ENCODE measurements around the gene MBD3L3. TPM values are rescaled to one million over a fixed set of nuclear protein-coding genes. Genes with fewer than 3 reads are reported as not detected.
A peak's percentile ranks its signal among the peaks of the same experiment; 100 is the strongest.
"Not testable (repeated sequence)": the region's sequence is repeated elsewhere in the genome, so short reads cannot be mapped to it uniquely, and the experiment has no call there.

The MBD3L3 gene
- total RNA-seq, 3 donors from 2014 or later (not counting 1 experiment from before 2014, with no cell fraction given) = not detected

DNA sequence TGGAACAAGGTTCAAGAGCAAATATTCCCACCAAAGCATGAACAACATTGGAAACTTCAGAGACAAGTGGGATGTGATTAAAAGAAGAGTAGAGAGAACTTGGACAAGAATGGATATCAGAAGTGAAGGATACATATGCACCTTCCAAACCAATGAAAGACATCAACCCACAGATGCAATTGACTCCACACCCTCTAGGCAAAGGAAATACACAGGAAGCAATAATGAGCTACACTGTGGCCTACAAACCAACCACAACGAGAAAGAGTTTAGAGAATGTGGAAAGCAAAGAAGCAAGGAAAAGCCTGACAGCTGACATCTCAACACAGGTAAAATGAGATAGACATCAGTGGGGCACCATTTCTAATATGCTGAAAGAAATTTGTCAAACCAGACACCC, 29.7 kb downstream of the MBD3L3 start:
- H3K27ac Mint-ChIP-seq; H3K9me3 ChIP-seq (ENCODE audit: control insufficient read depth, insufficient read depth, low read length); H3K4me3 ChIP-seq (ENCODE audit: low read length); H3K4me1 ChIP-seq (ENCODE audit: control insufficient read depth, insufficient read depth, low read length); H3K27me3 Mint-ChIP-seq (ENCODE audit: low read depth in 2 of 2); H3K27me3 ChIP-seq (ENCODE audit: control insufficient read depth, insufficient read depth, low read length); H3K36me3 ChIP-seq (ENCODE audit: control insufficient read depth, insufficient read depth, low read length); H3K36me3 Mint-ChIP-seq; H3K9me3 Mint-ChIP-seq; DNase-seq; H3K27ac ChIP-seq (ENCODE audit: low read length); intact Hi-C loops (cut with micrococcal nuclease); H3K4me3 Mint-ChIP-seq; H3K4me1 Mint-ChIP-seq: not testable (repeated sequence)
- peak in 1 of 3 donors; percentile 42 for ATAC-seq
- WGBS (ENCODE audit: insufficient coverage) = no CpG with 5 or more reads among the region's 1 CpG

DNA sequence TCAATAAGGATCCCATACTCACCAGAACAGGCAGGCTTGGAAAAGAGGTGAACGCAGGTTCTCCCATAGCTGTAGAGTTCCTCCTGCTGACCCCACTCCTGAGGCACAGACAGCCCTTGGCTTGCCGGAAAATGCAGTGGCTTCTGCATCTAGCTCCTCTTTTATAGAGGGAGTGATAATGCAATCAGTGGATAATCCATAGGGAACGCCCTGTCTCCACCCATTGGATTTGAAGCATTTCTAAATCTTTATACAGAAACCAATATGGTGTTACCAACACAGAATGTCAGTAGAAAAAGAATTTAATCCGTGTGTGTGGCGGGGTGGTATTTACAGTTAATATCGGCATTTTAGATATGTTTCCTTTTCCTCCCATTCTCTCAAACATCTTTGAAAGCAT, 37.1 kb downstream of the MBD3L3 start, which contains the start of gene MBD3L2B:
MBD3L2B (minus strand) TSS at position 101 of the 400 bp plus-strand sequence; CDS start at position 67, 34 bp downstream.
- H3K27me3 Mint-ChIP-seq (ENCODE audit: low read depth in 2 of 2); H3K36me3 ChIP-seq (ENCODE audit: control insufficient read depth, insufficient read depth, low read length); H3K36me3 Mint-ChIP-seq; H3K27ac Mint-ChIP-seq; H3K9me3 ChIP-seq (ENCODE audit: control insufficient read depth, insufficient read depth, low read length); DNase-seq; H3K4me1 Mint-ChIP-seq; ATAC-seq; H3K4me3 Mint-ChIP-seq; H3K27me3 ChIP-seq (ENCODE audit: control insufficient read depth, insufficient read depth, low read length); H3K9me3 Mint-ChIP-seq; H3K4me1 ChIP-seq (ENCODE audit: control insufficient read depth, insufficient read depth, low read length); H3K4me3 ChIP-seq (ENCODE audit: low read length); intact Hi-C loops (cut with micrococcal nuclease); H3K27ac ChIP-seq (ENCODE audit: low read length): not testable (repeated sequence)
- no CpG with 5 or more reads among the region's 6 CpGs for WGBS (ENCODE audit: insufficient coverage)

DNA sequence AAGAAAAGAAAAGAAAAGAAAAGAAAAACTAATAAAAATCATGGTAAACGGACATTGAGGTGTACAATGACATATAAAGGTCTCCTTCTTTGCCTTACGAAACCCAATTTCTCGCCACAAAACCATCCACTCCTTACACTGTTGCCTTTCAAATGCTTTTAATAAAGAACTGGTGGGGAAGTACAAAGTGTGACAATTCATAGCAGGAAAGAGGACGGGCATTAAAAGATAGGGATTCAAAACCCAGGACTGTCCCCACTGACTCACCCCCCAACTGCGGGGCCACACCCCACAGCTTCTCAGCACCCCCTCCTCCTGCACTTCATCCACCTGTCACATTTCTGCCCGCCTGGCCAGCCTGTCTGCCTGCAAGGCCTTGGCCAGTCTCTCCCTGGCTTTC, 39.6 kb downstream of the MBD3L3 start:
- TF ChIP-seq CTCF (IDR thresholded peaks at IDR 0.05) = no peak
- Histone ChIP-seq H3K4me3 (ENCODE audit: low read length) (no peak overlapping the region), H3K9me3 (ENCODE audit: control insufficient read depth, insufficient read depth, low read length) (no peaks in the 10 kb centered on the region), H3K4me1 (ENCODE audit: control insufficient read depth, insufficient read depth, low read length) (peaks cover 4% of the 10 kb centered on the region), H3K36me3 (ENCODE audit: control insufficient read depth, insufficient read depth, low read length) (no peaks in the 10 kb centered on the region), H3K27ac (ENCODE audit: low read length) (no peak overlapping the region), H3K27me3 (ENCODE audit: control insufficient read depth, insufficient read depth, low read length) (no peaks in the 10 kb centered on the region)
- WGBS (ENCODE audit: insufficient coverage) = 85% methylated on average over 2 of the region's 6 CpGs
- no peaks in the 10 kb centered on the region for H3K9me3 Mint-ChIP-seq
- H3K4me1 Mint-ChIP-seq = no peaks in the 10 kb centered on the region
- H3K4me3 Mint-ChIP-seq = no peak overlapping the region
- intact Hi-C loops (cut with micrococcal nuclease) = no loop called here
- no peaks in the 10 kb centered on the region for H3K27me3 Mint-ChIP-seq (ENCODE audit: low read depth in 2 of 2)
- no peak overlapping the region for H3K27ac Mint-ChIP-seq
- ATAC-seq (no peak), DNase-seq (no peak)
- no peaks in the 10 kb centered on the region for H3K36me3 Mint-ChIP-seq

- Histone ChIP-seq H3K27me3 (ENCODE audit: control insufficient read depth, insufficient read depth, low read length) (no peaks in the 10 kb centered on the region), H3K9me3 (ENCODE audit: control insufficient read depth, insufficient read depth, low read length) (no peaks in the 10 kb centered on the region), H3K27ac (ENCODE audit: low read length) (no peak overlapping the region), H3K4me3 (ENCODE audit: low read length) (no peak overlapping the region), H3K36me3 (ENCODE audit: control insufficient read depth, insufficient read depth, low read length) (no peaks in the 10 kb centered on the region), H3K4me1 (ENCODE audit: control insufficient read depth, insufficient read depth, low read length) (peaks cover 27% of the 10 kb centered on the region)
- ATAC-seq (peak in 2 of 3 donors; percentile 66 to 82), DNase-seq (no peak)
- whole genome bisulfite sequencing (ENCODE audit: insufficient coverage) = 69% methylated on average over 3 of the region's 4 CpGs
- no peak overlapping the region for H3K4me3 Mint-ChIP-seq
- no peak for TF ChIP-seq CTCF (IDR thresholded peaks at IDR 0.05)
- peaks cover 0 to 8% of the 10 kb centered on the region in 2 donors for H3K4me1 Mint-ChIP-seq
- no peaks in the 10 kb centered on the region for H3K36me3 Mint-ChIP-seq
- intact Hi-C loops (cut with micrococcal nuclease) = no loop called here
- H3K27me3 Mint-ChIP-seq (ENCODE audit: low read depth in 2 of 2) = no peaks in the 10 kb centered on the region
- no peak overlapping the region for H3K27ac Mint-ChIP-seq
- no peaks in the 10 kb centered on the region for H3K9me3 Mint-ChIP-seq
Observed at GRCh38 chr19:7013678-7014077, 44.8 kb downstream of the MBD3L3 start.
